Aorta (tissue), 5 donors: ENCODE data around the gene SPOCD1. TPM values are rescaled to one million over a fixed set of nuclear protein-coding genes. Genes with fewer than 3 reads are reported as not detected.
A peak's percentile ranks its signal among the peaks of the same experiment; 100 is the strongest.

Source experiments
- ATAC-seq: fragments of 200-7000 bp; cut with Tn5 transposase; one replicate; pipeline ENCODE4 v1.9.1; 2022; ENCODE audit warnings: moderate library complexity; ENCODE audit not compliant: low FRiP score
- DNase-seq, 2 donors: peaks; one replicate each; pipeline ENCODE4 v3.0.0-alpha.2; 2020
- H3K27ac ChIP-seq, 2 donors: one replicate each; pipeline ENCODE4 v1.5.1; 2013; ENCODE audit warnings: low read length in 2 of 2, mild to moderate bottlenecking in 2 of 2, moderate library complexity in 2 of 2, control low read depth in 1 of 2, inconsistent platforms in 1 of 2, low read depth in 1 of 2
- H3K27me3 ChIP-seq, 2 donors: one replicate each; pipeline ENCODE4 v1.6.1; 2013; ENCODE audit warnings: control low read depth in 1 of 2, low read length in 1 of 2, mild to moderate bottlenecking in 1 of 2, moderate library complexity in 1 of 2; ENCODE audit not compliant: insufficient read depth in 2 of 2, control insufficient read depth in 1 of 2
- H3K36me3 ChIP-seq, 2 donors: one replicate each; pipeline ENCODE4 v1.6.1; 2013; ENCODE audit warnings: control low read depth in 1 of 2, low read length in 1 of 2, mild to moderate bottlenecking in 1 of 2; ENCODE audit not compliant: insufficient read depth in 2 of 2, control insufficient read depth in 1 of 2
- H3K4me1 ChIP-seq, 2 donors: one replicate each; pipeline ENCODE4 v1.6.1; 2013; ENCODE audit warnings: low read length in 2 of 2, control low read depth in 1 of 2, mild to moderate bottlenecking in 1 of 2, moderate library complexity in 1 of 2; ENCODE audit not compliant: insufficient read depth in 2 of 2, control insufficient read depth in 1 of 2
- H3K4me3 ChIP-seq, 2 donors: one replicate each; pipeline ENCODE4 v1.5.1; 2013; ENCODE audit warnings: low read length in 2 of 2, control low read depth in 1 of 2, mild to moderate bottlenecking in 1 of 2
- H3K9me3 ChIP-seq: one replicate; pipeline ENCODE4 v1.6.1; 2013; ENCODE audit warnings: mild to moderate bottlenecking, low read length; ENCODE audit not compliant: control insufficient read depth
- WGBS, 2 donors: extraction: QIAGEN DNeasy Blood & Tissue Kit; methylation state at CpG; one replicate each; pipeline ENCODE4 v1.1.7; 2013; 5-methylcytosine and 5-hydroxymethylcytosine counted together
- intact Hi-C, 2 donors: fragments of 100-400 bp; cut with DNase I; formaldehyde crosslinking; loops; one replicate each; pipeline versions ENCODE4 v1.14.2 to v1.15.0; 2022
- polyA plus RNA-seq, 2 donors: library from polyadenylated mRNA; stranded (reverse); fragments of 200-250 nt; gene quantifications; one replicate each; pipeline ENCODE4 v1.2.3, GENCODE V29; 2013
- total RNA-seq, 2 donors: library from RNA; stranded (reverse); fragmentation: NEBNext Ultra II Directional; extraction: Animal tissue kit (Norgen Biotek cat#: 25700); gene quantifications; one replicate each; pipeline ENCODE4 v1.2.1, GENCODE V29; 2021
- donor health status: healthy with polysubstance abuse.
- donor health status: Bipolar disorder and iron deficiency.
- donor health status: DM: no; HTN: no; CAD: no.
- donor health status: DM: no; HTN: no; CAD: no.
- donor health status: DM: yes; HTN: yes; CAD: no.

Gene SPOCD1
- total and polyA plus RNA-seq, 4 donors = 1.4 to 12.3 (median 6.5) TPM

DNA sequence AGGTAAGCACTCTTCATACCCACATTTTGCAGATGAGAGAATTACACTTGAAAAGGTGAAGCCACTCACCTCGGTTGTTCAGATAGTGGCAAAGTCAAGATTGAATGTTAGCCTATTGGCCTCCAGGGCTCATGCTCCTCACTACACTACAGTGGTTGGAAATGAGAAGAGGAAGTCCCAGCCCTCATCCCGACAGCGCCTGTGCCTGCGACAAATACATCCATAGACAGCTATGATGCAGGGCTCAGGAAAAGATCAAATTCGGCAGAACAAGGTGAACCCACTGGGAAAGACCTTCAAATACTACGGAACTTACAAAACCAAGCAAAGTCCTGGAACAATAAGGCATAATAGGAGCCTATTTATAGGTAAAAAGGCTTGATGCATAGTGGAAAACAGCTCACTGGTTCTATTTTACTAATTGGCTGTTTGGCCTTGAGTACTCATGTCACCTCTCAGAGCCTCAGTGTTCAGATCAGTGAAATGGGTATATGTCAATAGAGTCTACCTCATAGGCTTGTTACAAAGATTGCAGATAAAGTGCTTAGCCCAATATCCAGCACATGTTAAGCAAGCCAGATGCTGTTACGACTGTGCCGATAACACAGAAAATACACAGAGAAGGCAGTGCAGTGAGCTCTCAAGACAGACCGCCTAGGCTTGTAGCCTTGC lies 3.5 kb downstream of the SPOCD1 start:
- Histone ChIP-seq H3K4me1 (no peaks in the 10 kb centered on the region), H3K27me3 (no peaks in the 10 kb centered on the region), H3K4me3 (no peak overlapping the region), H3K36me3 (no peaks in the 10 kb centered on the region), H3K27ac (no peak overlapping the region), H3K9me3 (no peaks in the 10 kb centered on the region)
- DNase-seq (no peak), ATAC-seq (no peak)
- intact Hi-C loops = loop anchor here in 1 of 2 donors (5.0 kb wide), 1 partner anchor 150 kb away; no protein-coding TSS in a partner anchor
- WGBS, 2 donors = 87 to 91% methylated on average over 9 of the region's 9 CpGs

DNA sequence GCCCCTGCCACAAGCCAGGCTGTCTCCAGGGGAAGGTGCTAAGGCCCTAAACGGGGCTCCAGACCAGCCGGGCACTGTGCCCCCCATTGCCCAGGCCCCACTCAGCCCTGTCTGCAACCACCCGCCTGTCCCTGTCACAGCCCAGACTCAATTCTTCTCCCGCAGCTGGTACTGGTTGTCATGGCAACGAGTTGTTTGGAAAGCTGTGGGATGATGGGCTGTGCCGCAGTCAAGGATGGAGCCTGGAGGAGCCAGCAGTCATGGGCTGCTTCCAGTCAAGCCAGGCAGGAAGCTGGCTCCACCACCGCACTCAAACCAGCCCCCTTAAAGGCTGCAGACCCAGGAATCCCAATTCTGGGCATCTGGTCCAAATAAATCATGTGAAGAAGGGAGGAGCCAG lies 4.2 kb downstream of the SPOCD1 start:
- no peak for ATAC-seq

DNA sequence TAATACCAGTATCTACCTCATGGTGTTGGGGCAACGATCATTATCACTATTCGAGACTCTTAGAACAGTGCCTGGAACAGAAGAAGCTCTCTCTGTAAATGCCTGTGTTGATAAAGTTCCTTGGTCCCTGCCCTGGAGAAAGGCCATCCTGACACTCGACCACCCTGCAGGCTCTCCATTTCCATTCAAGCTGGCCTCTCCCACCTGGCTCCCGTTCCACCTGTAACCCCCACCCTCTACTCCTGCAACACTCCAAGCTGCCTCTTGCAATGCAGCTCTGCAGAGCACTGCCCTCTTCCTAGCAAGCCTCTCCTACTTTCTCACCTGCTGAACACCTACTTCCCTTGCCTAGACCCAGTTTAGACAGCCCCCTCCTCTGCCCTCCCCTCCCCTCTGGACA lies 6.1 kb downstream of the SPOCD1 start:
- ATAC-seq (no peak), DNase-seq (no peak)
- H3K9me3 ChIP-seq = no peaks in the 10 kb centered on the region
- no peak overlapping the region for H3K27ac ChIP-seq
- intact Hi-C loops = loop anchor here (5.0 to 10.0 kb wide), 2 partner anchors 153 to 255 kb away; no protein-coding TSS in a partner anchor
- H3K27me3 ChIP-seq = no peaks in the 10 kb centered on the region
- no peak overlapping the region for H3K4me3 ChIP-seq
- WGBS, 2 donors = 68 to 72% methylated on average over 4 of the region's 4 CpGs
- no peaks in the 10 kb centered on the region for H3K36me3 ChIP-seq
- H3K4me1 ChIP-seq = no peaks in the 10 kb centered on the region

More for the DNA sequence above, 4.2 kb downstream of the SPOCD1 start:
- no peak for DNase-seq
- Histone ChIP-seq H3K27me3 (no peaks in the 10 kb centered on the region), H3K36me3 (no peaks in the 10 kb centered on the region), H3K9me3 (no peaks in the 10 kb centered on the region), H3K4me1 (no peaks in the 10 kb centered on the region), H3K4me3 (no peak overlapping the region), H3K27ac (no peak overlapping the region)
- intact Hi-C loops = loop anchor here in 1 of 2 donors (5.0 kb wide), 1 partner anchor 151 kb away; no protein-coding TSS in a partner anchor
- WGBS, 2 donors = 35 to 40% methylated on average over 7 of the region's 7 CpGs

DNA sequence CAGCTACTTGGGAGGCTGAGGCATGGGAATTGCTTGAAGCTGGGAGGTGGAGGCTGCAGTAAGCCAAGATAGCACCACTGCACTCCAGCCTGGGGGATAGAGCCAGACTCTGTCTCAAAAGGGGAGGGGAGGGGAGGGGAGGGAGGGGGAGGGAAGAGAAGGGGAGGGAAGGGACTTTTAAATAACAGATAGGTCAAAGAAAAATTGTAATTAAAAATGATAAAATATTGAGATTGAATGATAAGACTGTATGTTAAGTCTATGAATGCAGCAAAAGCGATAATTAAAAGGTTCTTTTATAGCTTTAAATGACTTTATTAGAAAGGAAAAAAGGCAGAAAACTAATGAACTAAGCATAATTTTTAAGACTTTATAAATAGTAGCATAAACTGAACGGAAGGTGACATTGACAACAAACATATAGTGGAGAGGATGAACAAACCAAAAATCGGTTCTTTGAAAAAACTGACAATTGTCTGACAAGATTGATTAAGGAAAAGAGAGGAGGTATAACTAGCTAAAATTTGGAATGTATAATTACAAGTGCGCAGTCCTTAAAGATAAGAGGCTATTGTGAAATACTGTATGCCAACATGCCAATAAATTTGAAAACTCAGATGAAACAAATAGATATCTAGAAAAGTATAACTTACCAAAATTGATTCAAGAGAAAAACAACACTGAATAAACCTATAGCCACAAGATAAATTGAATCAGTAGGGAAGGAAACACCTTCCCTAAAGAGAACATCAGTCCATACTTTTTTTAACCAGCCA lies 8.4 kb downstream of the SPOCD1 start:
- no peaks in the 10 kb centered on the region for H3K4me1 ChIP-seq
- ATAC-seq (no peak), DNase-seq (no peak)
- no peak overlapping the region for H3K4me3 ChIP-seq
- H3K36me3 ChIP-seq = no peaks in the 10 kb centered on the region
- WGBS, 2 donors = 83 to 86% methylated on average over 4 of the region's 4 CpGs
- H3K27me3 ChIP-seq = no peaks in the 10 kb centered on the region
- intact Hi-C loops = loop anchor here in 1 of 2 donors (10.0 kb wide), 1 partner anchor 257 kb away; no protein-coding TSS in a partner anchor
- H3K27ac ChIP-seq = no peak overlapping the region
- H3K9me3 ChIP-seq = no peaks in the 10 kb centered on the region

DNA sequence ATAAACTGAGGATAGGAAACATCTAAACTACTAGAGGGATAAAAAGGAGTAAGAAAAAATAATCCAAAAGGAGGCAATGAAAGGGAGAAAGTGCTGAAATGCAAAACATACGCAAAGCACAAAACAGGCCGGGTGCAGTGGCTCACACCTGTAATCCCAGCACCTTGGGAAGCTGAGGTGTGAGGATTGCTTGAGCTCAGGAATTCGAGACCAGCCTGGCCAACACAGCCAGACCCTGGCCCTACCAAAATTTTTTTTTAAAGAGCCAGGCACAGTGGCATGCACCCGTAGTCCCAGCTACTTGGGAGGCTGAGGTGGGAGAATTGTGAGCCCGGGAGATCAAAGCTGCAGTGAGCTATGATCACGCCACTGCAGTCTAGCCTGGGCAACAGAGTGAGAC lies 10.5 kb downstream of the SPOCD1 start:
- Histone ChIP-seq H3K9me3 (no peaks in the 10 kb centered on the region), H3K4me3 (no peak overlapping the region), H3K4me1 (no peaks in the 10 kb centered on the region), H3K36me3 (no peaks in the 10 kb centered on the region), H3K27ac (no peak overlapping the region), H3K27me3 (no peaks in the 10 kb centered on the region)
- 86 to 87% methylated on average over 6 of the region's 6 CpGs for WGBS, 2 donors
- intact Hi-C loops = loop anchor here in 1 of 2 donors (10.0 kb wide), 1 partner anchor 259 kb away; no protein-coding TSS in a partner anchor
- DNase-seq = no peak
- no peak for ATAC-seq

DNA sequence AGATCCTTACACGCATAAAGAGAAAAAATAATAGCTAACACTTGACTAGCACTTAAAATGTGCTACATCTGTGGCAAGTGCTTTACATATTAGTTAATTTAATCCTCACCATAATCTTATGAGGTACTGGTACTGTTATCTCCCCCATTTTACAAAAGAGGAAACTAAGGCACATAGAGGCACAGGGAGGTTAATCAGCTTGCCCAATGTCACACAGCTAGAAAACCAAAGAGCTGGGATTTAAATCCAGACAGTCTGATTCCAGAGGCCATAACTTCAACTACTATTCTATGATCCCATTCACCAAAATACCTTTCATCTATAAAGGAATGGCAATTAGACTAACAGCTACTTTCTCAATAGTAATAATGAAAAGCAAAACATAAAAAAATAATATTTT lies 11.7 kb downstream of the SPOCD1 start:
- ATAC-seq (no peak), DNase-seq (no peak)
- Histone ChIP-seq H3K27ac (no peak overlapping the region), H3K4me1 (no peaks in the 10 kb centered on the region), H3K27me3 (no peaks in the 10 kb centered on the region), H3K4me3 (no peak overlapping the region), H3K9me3 (no peaks in the 10 kb centered on the region), H3K36me3 (no peaks in the 10 kb centered on the region)
- 84 to 90% methylated on average over 1 of the region's 1 CpG for WGBS, 2 donors
- intact Hi-C loops = loop anchor here in 1 of 2 donors (10.0 kb wide), 1 partner anchor 261 kb away; no protein-coding TSS in a partner anchor

DNA sequence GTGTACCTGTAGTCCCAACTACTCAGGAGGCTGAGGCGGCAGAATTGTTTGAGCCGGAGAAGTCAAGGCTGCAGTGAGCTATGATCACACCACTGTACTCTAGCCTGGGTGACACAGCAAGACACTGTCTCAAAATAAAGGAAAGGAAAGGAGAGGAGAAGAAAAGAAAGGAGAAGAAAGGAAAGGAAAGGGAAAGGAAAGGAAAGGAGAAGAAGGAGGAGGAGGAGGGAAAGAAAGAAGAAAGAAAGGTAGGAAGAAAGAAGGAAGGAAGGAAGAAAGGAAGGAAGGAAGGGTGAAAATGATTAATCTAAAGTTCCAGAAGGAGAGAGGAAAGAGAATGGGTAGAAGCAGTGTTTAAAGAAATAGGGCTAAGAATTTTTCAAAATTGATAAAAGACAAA lies 12.2 kb downstream of the SPOCD1 start:
- DNase-seq = no peak
- WGBS, 2 donors = 93 to 97% methylated on average over 2 of the region's 2 CpGs
- Histone ChIP-seq H3K27ac (no peak overlapping the region), H3K4me3 (no peak overlapping the region), H3K4me1 (no peaks in the 10 kb centered on the region), H3K27me3 (no peaks in the 10 kb centered on the region), H3K9me3 (no peaks in the 10 kb centered on the region), H3K36me3 (no peaks in the 10 kb centered on the region)
- intact Hi-C loops = loop anchor here in 1 of 2 donors (10.0 kb wide), 1 partner anchor 261 kb away; no protein-coding TSS in a partner anchor
- no peak for ATAC-seq

DNA sequence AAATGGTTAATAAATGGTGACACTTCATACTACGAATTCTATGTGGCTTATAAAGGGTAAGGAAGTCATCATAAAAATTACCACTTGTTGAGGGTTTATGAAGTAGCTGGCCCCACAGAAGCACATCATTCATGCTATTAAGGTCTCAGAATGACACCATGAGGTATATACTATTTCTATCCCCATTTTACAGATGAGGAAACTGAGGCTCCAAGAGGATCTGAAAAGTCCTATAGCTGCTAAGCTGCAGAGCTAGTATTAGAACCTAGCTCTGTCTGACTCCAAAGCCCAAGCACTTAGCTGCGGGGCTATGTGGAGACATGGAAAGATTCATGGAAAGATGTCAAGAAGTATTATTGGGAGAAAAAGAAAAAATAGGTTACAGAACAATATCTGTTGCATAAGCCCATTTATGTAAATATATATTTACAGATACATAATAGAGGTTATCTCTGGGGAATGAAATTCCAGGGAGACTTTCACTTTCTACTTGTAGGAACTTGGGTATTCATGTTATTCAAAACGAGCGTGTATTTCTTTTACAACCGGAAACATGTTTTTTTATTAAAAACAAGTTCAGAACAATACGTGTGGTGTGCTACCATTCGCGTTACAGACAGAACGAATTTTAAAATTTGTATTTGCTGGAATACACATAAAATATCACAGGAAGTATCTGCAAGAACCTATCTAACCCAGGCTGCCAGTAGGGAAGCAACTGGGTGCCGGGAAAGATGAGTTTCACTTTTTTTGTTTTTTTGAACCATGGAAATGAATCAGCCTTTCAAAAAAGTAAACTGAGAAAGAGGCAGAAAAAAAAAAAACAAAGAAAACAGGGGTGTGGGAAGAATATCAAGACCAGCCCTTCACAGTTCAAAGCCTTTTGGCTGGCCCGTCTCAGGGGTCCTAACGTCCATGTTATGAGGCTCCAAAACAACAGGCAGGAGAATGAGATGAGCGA lies 13.4 kb downstream of the SPOCD1 start:
- no peaks in the 10 kb centered on the region for H3K36me3 ChIP-seq
- no peaks in the 10 kb centered on the region for H3K9me3 ChIP-seq
- DNase-seq (no peak), ATAC-seq (no peak)
- H3K27me3 ChIP-seq = no peaks in the 10 kb centered on the region
- H3K4me1 ChIP-seq = no peaks in the 10 kb centered on the region
- intact Hi-C loops = loop anchor here in 1 of 2 donors (10.0 kb wide), 1 partner anchor 262 kb away; no protein-coding TSS in a partner anchor
- peak overlapping the region in 1 of 2 donors; percentile 20 for H3K4me3 ChIP-seq
- 46 to 47% methylated on average over 13 of the region's 13 CpGs for WGBS, 2 donors
- H3K27ac ChIP-seq = no peak overlapping the region
